Measurements from ENCODE around the gene IFT57.

DNA sequence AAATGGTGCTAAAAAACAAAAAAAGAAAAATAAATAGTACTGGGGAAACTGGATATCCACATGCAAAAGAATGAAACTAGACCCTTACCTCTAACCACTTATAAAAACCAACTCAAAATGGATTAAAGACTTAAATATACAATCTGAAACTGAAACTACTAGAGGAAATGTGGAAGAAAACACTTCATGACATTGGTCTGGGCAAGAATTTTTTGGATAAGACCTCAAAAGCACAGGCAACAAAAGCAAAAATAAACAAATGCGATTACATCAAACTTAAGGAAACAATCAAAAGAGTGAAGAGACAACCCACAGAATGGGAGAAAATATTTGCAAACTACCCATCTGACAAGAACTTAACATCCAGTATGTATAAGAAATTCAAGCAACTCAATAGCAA, 6.4 kb downstream of the IFT57 start:
- TF ChIP-seq POLR2AphosphoS5 (IDR thresholded peaks at IDR 0.05; ENCODE audit: low read depth, low read length) (no peak), POLR2A (IDR thresholded peaks at IDR 0.05; ENCODE audit: low read depth, low read length) (no peak)

All from GM12892 (cell line).